ENCODE measurements around the gene PTPRJ.

GRCh38 chr11:48058064-48058463 lies 77.7 kb downstream of the PTPRJ start:
- TF ChIP-seq CTCF (IDR thresholded peaks at IDR 0.05) (no peak), POLR2A (IDR thresholded peaks at IDR 0.05) (no peak)
